Calu3 (cell line): Measurements from ENCODE around the gene TUBGCP6. TPM values are rescaled to one million over a fixed set of nuclear protein-coding genes. Genes with fewer than 3 reads are reported as not detected.

ENCODE experiments used
- BruUV-seq: library from RNA; stranded (reverse); fragments of 400-500 nt; replicated peaks from 2 replicates; lab custom pipeline; 2021; lab: Mats Ljungman, UMichigan
- CTCF ChIA-PET: fragments of 300-600 bp; sonication (Branson Sonifier 250); formaldehyde crosslinking; loops from one replicate; lab custom pipeline; 2022; ENCODE audit warnings: antibody characterized with exemption; lab: Charles Lee
- DNase-seq: peaks from one replicate; pipeline ENCODE4 v3.0.0; 2022
- H3K27ac Mint-ChIP-seq: one replicate; pipeline ENCODE4 v1.8.0; 2022; ENCODE audit warnings: mixed read lengths; ENCODE audit not compliant: unreplicated experiment
- H3K27me3 Mint-ChIP-seq: one replicate; pipeline ENCODE4 v1.8.0; 2022; ENCODE audit warnings: mixed read lengths; ENCODE audit not compliant: unreplicated experiment
- H3K36me3 Mint-ChIP-seq: one replicate; pipeline ENCODE4 v1.8.0; 2022; ENCODE audit warnings: mild to moderate bottlenecking, moderate library complexity, mixed read lengths; ENCODE audit not compliant: insufficient read depth, unreplicated experiment
- H3K4me1 Mint-ChIP-seq: one replicate; pipeline ENCODE4 v1.8.0; 2022; ENCODE audit warnings: mild to moderate bottlenecking, low read depth, mixed read lengths; ENCODE audit not compliant: unreplicated experiment
- H3K4me3 Mint-ChIP-seq: one replicate; pipeline ENCODE4 v1.8.0; 2022; ENCODE audit warnings: mild to moderate bottlenecking, low read depth, moderate library complexity, mixed read lengths; ENCODE audit not compliant: unreplicated experiment
- H3K9me3 Mint-ChIP-seq: one replicate; pipeline ENCODE4 v1.8.0; 2022; ENCODE audit warnings: low read depth, mixed read lengths; ENCODE audit not compliant: unreplicated experiment
- intact Hi-C: fragments of 100-400 bp; cut with micrococcal nuclease; formaldehyde crosslinking; loops from one replicate; pipeline ENCODE4 v1.10.0; 2022; ENCODE audit not compliant: unreplicated experiment
- total RNA-seq: library from RNA; stranded (reverse); gene quantifications from 2 replicates; pipeline ENCODE4 v1.2.3, GENCODE V29; 2022
- TF ChIP-seq, protein P1 (sequence below): fragments of 200-600 bp; IDR thresholded peaks from one replicate; pipeline ENCODE4 v1.8.0; 2022; ENCODE audit warnings: antibody characterized with exemption; ENCODE audit not compliant: unreplicated experiment

Gene TUBGCP6
- total RNA-seq, 1 experiment from 2014 or later = 49.7 TPM

DNA sequence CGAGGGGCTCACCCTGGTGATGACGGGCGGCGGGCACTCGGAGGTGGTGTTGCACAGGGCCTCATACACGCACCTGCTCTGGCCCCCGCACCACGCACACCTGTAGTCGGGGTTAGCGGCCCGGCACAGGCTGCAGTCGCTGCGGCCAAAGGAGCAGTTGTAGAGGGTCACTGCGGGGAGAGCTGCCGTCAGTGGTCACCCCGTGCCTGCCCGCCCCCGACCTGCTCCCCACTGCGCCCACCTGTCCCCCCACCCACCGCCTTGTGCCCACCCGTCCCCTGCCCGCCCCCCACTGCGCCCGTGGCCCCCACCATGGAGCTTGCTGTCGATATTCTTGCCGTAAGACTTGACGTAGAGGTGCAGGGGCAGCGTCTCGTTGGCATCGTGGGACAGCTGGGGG is 39.0 kb upstream of the TUBGCP6 start:
- no TSS peak for BruUV-seq
- peak overlapping the region; percentile 51 for H3K4me3 Mint-ChIP-seq
- CTCF ChIA-PET = interaction anchor here (0.5 kb wide), 1 partner anchor 47 kb away, joined by 3 read pairs; no protein-coding TSS in a partner anchor
- DNase-seq = no peak
- intact Hi-C loops = no loop called here
- H3K27ac Mint-ChIP-seq = no peak overlapping the region
- no peaks in the 10 kb centered on the region for H3K27me3 Mint-ChIP-seq
- H3K4me1 Mint-ChIP-seq = peaks cover 7% of the 10 kb centered on the region
- H3K36me3 Mint-ChIP-seq = peaks cover 85% of the 10 kb centered on the region
- H3K9me3 Mint-ChIP-seq = no peaks in the 10 kb centered on the region
- TF ChIP-seq, protein P1, sequence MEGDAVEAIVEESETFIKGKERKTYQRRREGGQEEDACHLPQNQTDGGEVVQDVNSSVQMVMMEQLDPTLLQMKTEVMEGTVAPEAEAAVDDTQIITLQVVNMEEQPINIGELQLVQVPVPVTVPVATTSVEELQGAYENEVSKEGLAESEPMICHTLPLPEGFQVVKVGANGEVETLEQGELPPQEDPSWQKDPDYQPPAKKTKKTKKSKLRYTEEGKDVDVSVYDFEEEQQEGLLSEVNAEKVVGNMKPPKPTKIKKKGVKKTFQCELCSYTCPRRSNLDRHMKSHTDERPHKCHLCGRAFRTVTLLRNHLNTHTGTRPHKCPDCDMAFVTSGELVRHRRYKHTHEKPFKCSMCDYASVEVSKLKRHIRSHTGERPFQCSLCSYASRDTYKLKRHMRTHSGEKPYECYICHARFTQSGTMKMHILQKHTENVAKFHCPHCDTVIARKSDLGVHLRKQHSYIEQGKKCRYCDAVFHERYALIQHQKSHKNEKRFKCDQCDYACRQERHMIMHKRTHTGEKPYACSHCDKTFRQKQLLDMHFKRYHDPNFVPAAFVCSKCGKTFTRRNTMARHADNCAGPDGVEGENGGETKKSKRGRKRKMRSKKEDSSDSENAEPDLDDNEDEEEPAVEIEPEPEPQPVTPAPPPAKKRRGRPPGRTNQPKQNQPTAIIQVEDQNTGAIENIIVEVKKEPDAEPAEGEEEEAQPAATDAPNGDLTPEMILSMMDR = no peak

DNA sequence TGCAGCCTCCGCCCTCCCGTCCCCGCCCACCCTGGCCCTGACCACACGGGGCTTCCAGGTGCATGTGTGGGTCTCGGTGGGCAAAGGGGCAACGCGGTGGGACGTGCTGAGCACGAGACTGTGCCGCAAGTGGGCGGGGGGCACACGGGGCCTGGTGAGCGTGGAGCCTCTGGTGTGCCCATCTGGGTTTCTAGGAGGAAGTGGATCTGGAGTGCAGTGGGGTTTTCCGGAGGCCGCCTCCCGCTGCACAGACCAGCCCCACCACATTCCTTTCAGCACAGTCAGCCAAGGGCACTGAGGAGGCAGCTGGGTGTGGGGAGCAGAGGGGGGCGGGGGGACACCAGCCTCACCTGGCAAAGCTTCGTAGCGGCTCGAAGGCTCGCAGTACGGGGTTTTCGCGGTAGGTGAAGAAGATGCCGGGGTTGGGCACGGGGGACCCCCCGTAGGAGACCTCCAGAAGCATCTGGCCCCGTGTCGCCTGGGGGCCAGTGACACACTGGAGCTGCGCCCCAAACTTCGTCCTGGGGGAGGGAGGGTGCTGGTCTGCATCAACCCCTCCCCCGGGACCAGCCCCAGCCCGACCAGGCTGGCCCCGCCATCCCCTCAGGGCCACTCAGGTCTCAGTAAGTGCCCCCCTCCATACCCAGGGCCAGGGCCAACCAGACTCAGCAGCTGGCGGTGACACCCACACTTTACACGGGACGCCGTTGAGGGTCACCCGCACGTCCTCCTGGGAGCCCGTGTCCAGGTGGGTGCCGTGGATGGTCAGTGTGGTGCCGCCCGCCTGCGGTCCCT is 37.7 kb upstream of the TUBGCP6 start:
- TF ChIP-seq, protein P1 = peak; percentile 27
- H3K4me3 Mint-ChIP-seq = peak overlapping the region; percentile 51
- peak; percentile 95 for DNase-seq
- H3K9me3 Mint-ChIP-seq = no peaks in the 10 kb centered on the region
- CTCF ChIA-PET = interaction anchor here (0.5 to 1.6 kb wide), 4 partner anchors 9 to 40 kb away, joined by 3 to 9 read pairs (median 4); no protein-coding TSS in a partner anchor
- BruUV-seq = no TSS peak
- H3K36me3 Mint-ChIP-seq = peaks cover 87% of the 10 kb centered on the region
- peak overlapping the region; percentile 87 for H3K27ac Mint-ChIP-seq
- H3K27me3 Mint-ChIP-seq = no peaks in the 10 kb centered on the region
- intact Hi-C loops = no loop called here
- peaks cover 7% of the 10 kb centered on the region for H3K4me1 Mint-ChIP-seq

DNA sequence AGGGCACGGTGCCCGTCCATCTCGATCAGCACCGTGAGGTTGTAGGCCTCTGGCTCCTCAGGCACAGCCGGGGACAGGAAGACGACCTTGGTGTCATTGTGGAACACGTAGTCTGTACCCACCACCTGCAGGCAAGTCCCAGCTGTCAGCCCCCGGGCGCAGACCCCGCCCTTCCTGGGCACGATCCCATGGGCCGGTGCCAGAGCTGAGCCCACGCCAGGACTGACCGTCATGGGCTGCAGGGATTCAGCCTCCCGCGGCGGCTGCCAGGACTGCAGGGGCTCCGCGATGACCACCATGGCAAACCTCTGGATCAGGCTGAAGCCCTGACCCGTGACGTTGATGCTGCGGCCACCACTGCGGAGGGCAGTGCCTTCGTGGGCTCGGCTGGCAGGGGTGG is 37.1 kb upstream of the TUBGCP6 start:
- no TSS peak for BruUV-seq
- CTCF ChIA-PET = interaction anchor here (1.1 to 1.6 kb wide), 2 partner anchors 12 to 15 kb away, joined by 4 to 9 read pairs; no protein-coding TSS in a partner anchor
- H3K36me3 Mint-ChIP-seq = peaks cover 87% of the 10 kb centered on the region
- TF ChIP-seq, protein P1 = no peak
- peak overlapping the region; percentile 87 for H3K27ac Mint-ChIP-seq
- H3K9me3 Mint-ChIP-seq = no peaks in the 10 kb centered on the region
- intact Hi-C loops = no loop called here
- H3K27me3 Mint-ChIP-seq = no peaks in the 10 kb centered on the region
- H3K4me1 Mint-ChIP-seq = peaks cover 7% of the 10 kb centered on the region
- peak; percentile 74 for DNase-seq
- H3K4me3 Mint-ChIP-seq = peak overlapping the region; percentile 51

DNA sequence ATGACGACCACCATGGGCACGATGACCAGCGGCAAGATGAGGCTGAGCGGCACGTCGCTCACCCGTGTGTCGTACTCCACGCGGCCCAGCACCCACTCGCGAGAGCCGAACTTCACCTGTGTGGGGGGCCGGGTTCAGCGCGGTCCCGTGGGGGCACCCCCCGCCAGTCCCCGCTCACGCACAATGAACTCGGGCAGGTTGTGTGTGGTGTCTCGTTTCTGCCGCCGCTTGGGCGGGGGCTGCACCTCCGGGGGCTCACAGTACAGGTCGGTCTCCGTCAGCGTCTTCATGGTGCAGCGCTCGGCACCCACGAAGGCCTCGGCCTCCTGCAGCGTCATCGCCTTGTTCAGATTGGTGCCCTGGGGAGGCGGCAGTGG is 36.5 kb upstream of the TUBGCP6 start:
- Mint-ChIP-seq H3K4me3 (peak overlapping the region; percentile 51), H3K27me3 (no peaks in the 10 kb centered on the region), H3K27ac (peak overlapping the region; percentile 87), H3K36me3 (peaks cover 87% of the 10 kb centered on the region), H3K9me3 (no peaks in the 10 kb centered on the region), H3K4me1 (peaks cover 7% of the 10 kb centered on the region)
- TSS peak; percentile 48 for BruUV-seq
- TF ChIP-seq, protein P1 = no peak
- DNase-seq = no peak
- intact Hi-C loops = no loop called here
- CTCF ChIA-PET = interaction anchor here (1.6 kb wide), 1 partner anchor 12 kb away, joined by 9 read pairs; no protein-coding TSS in a partner anchor
